Smooth muscle cell (in vitro differentiated cells): ENCODE data around the gene OARD1. TPM values are rescaled to one million over a fixed set of nuclear protein-coding genes. Genes with fewer than 3 reads are reported as not detected.
A peak's percentile ranks its signal among the peaks of the same experiment; 100 is the strongest.

Experiments
- DNase-seq: peaks from one replicate; lab custom pipeline; 2025; ENCODE audit not compliant: unreplicated experiment; lab: John Stamatoyannopoulos, UW
- H2AFZ ChIP-seq: fragments of 200-600 bp; sonication (generic); 2 replicates; pipeline ENCODE4 v1.6.0; 2016; ENCODE audit warnings: antibody characterized with exemption, low read depth, mild to moderate bottlenecking
- H3F3A ChIP-seq: fragments of 200-600 bp; sonication (generic); 2 replicates; pipeline ENCODE4 v1.6.0; 2017; ENCODE audit warnings: antibody characterized with exemption, low read depth
- H3K27ac ChIP-seq: fragments of 200-600 bp; sonication (generic); 2 replicates; pipeline ENCODE4 v1.5.1; 2016; ENCODE audit warnings: low read depth, mild to moderate bottlenecking
- H3K27me3 ChIP-seq: fragments of 200-600 bp; sonication (generic); 2 replicates; pipeline ENCODE4 v1.6.1; 2016; ENCODE audit warnings: low read depth, mild to moderate bottlenecking
- H3K36me3 ChIP-seq: fragments of 200-600 bp; sonication (generic); 2 replicates; pipeline ENCODE4 v1.5.1; 2016; ENCODE audit warnings: low read depth
- H3K4me1 ChIP-seq: fragments of 200-600 bp; sonication (generic); 2 replicates; pipeline ENCODE4 v1.5.1; 2016; ENCODE audit warnings: low read depth
- H3K4me2 ChIP-seq: fragments of 200-600 bp; sonication (generic); 2 replicates; pipeline ENCODE4 v1.6.0; 2016; ENCODE audit warnings: mild to moderate bottlenecking
- H3K4me3 ChIP-seq: fragments of 200-600 bp; sonication (generic); 2 replicates; pipeline ENCODE4 v1.5.1; 2016; ENCODE audit warnings: mild to moderate bottlenecking
- H3K79me2 ChIP-seq: fragments of 200-600 bp; sonication (generic); 2 replicates; pipeline ENCODE4 v1.6.0; 2016; ENCODE audit warnings: low read depth, mild to moderate bottlenecking
- H3K9ac ChIP-seq: fragments of 200-600 bp; sonication (generic); 2 replicates; pipeline ENCODE4 v1.6.0; 2016; ENCODE audit warnings: low read depth
- H3K9me3 ChIP-seq: fragments of 200-600 bp; sonication (generic); replicated peaks from 2 replicates; pipeline ENCODE4 v1.5.1; 2016; ENCODE audit warnings: low read depth
- H4K20me1 ChIP-seq: fragments of 200-600 bp; sonication (generic); 2 replicates; pipeline ENCODE4 v1.6.0; 2016; ENCODE audit warnings: low read depth
- WGBS: methylation state at CpG from one replicate; pipeline ENCODE4 v1.1.7; 2016; ENCODE audit warnings: low lambda C conversion rate; 5-methylcytosine and 5-hydroxymethylcytosine counted together
- polyA plus RNA-seq: library from polyadenylated mRNA; unstranded; fragments of >200 nt; fragmentation: Nextera tagmentation; extraction: Ambion mirVana; gene quantifications from 2 replicates; pipeline ENCODE4 v1.2.1, GENCODE V29; 2016
- total RNA-seq: library from RNA; depleted of rRNA; stranded (reverse); fragments of >200 nt; gene quantifications from 2 replicates; pipeline ENCODE4 v1.2.3, GENCODE V29; 2014
- TF ChIP-seq, protein P1 (sequence below): fragments of 200-600 bp; sonication (generic); IDR thresholded peaks from 2 replicates; pipeline ENCODE4 v1.5.1; 2017; ENCODE audit warnings: borderline replicate concordance, mild to moderate bottlenecking, antibody characterized with exemption; ENCODE audit not compliant: insufficient read depth, poor library complexity, severe bottlenecking

Gene OARD1
- total and polyA plus RNA-seq, 2 experiments from 2014 or later: 15.0 to 21.2 TPM

DNA sequence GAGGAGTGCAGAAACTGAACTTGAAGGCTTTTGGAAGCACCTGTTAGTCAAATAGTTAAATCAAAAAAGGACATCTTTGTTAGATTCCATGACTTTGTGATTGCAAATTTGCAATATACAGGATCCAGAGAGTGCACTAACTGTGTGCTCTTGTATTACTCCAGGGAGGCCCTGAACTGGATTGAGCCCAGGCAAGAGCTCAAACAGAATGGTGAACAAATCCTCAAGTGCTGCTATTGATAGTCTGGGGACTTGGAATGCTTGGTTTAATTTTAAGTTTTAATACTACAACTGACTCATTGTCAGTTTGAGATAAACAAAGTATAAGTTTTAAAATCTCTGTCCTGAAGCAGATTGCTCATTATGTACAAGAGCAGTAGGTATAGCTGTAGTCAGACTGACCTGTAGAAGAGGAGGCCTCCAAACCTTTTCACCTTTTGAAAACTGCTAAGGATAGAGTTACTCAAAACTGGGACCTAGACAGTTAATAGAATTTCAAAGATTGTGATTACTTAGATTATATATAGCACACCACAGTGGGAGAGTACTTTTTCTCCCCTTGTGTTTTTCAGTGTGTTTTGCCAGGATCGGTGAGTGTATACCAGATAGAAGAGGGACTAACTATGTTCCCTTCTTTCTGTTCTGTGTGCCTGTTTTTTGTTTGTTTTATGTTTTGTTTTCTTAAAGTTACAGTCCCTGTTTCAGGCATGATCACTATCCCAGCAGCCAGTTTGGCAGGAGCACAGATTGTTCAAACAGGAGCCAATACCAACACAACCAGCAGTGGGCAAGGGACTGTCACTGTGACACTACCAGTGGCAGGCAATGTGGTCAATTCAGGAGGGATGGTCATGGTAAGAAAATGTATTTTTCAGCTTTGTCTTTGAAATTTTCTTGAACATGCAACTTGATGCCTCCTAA is 18.9 kb upstream of the OARD1 start:
- Histone ChIP-seq H3K4me1 (no peaks in the 10 kb centered on the region), H2AFZ (no peak overlapping the region), H4K20me1 (peaks cover 92% of the 10 kb centered on the region), H3K4me2 (no peak overlapping the region), H3K27ac (no peak overlapping the region), H3K9me3 (no peaks in the 10 kb centered on the region), H3K36me3 (peaks cover 72% of the 10 kb centered on the region), H3F3A (peaks cover 7% of the 10 kb centered on the region), H3K4me3 (no peak overlapping the region), H3K9ac (no peak overlapping the region), H3K27me3 (no peaks in the 10 kb centered on the region), H3K79me2 (peaks cover 12% of the 10 kb centered on the region)
- whole genome bisulfite sequencing: 96% methylated on average over 1 of the region's 1 CpG
- DNase-seq: no peak
- TF ChIP-seq, protein P1, sequence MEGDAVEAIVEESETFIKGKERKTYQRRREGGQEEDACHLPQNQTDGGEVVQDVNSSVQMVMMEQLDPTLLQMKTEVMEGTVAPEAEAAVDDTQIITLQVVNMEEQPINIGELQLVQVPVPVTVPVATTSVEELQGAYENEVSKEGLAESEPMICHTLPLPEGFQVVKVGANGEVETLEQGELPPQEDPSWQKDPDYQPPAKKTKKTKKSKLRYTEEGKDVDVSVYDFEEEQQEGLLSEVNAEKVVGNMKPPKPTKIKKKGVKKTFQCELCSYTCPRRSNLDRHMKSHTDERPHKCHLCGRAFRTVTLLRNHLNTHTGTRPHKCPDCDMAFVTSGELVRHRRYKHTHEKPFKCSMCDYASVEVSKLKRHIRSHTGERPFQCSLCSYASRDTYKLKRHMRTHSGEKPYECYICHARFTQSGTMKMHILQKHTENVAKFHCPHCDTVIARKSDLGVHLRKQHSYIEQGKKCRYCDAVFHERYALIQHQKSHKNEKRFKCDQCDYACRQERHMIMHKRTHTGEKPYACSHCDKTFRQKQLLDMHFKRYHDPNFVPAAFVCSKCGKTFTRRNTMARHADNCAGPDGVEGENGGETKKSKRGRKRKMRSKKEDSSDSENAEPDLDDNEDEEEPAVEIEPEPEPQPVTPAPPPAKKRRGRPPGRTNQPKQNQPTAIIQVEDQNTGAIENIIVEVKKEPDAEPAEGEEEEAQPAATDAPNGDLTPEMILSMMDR: no peak

DNA sequence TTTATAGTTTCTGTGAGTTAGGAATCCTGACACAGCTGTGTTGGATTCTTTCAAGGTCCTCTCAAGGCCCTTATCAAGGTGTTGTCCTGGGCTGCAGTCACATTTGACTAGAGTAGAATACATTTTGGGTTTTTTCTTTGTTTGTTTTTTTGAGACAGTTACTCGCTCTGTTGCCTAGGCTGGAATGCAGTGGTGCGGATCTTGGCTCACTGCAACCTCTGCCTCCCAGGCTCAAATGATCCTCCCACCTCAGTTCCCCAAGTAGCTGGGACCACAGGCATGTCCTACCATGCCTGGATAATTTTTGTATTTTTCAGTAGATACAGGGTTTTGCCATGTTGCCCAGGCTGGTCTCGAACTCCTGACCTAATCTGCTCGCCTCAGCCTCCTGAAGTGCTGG is 16.3 kb upstream of the OARD1 start:
- Histone ChIP-seq H4K20me1 (peaks cover 93% of the 10 kb centered on the region), H3K79me2 (peaks cover 31% of the 10 kb centered on the region), H3K9ac (no peak overlapping the region), H3K9me3 (no peaks in the 10 kb centered on the region), H3F3A (peaks cover 7% of the 10 kb centered on the region), H3K36me3 (peaks cover 62% of the 10 kb centered on the region), H3K27ac (peak overlapping the region; percentile 3), H3K4me3 (no peak overlapping the region), H3K27me3 (no peaks in the 10 kb centered on the region), H3K4me1 (no peaks in the 10 kb centered on the region), H2AFZ (no peak overlapping the region), H3K4me2 (no peak overlapping the region)
- TF ChIP-seq, protein P1: no peak
- no peak for DNase-seq
- 85% methylated on average over 4 of the region's 4 CpGs for WGBS

DNA sequence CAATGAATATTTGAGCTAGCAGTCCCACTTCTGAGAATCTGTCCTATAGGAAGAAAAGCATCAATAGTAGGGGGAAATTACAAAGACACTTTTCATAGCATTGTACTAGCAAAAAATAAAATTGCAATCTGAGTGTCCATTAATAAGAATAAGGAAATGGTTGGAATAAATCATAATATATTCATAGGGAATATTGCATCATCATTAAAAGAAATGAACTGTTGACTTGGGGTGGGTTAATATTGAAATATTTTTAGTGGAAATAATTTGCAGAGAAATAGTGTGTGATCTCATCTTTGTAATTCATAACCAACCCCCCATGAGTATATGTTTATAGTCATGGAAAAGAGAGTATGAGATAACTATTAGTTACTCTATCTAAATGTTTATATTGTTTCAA is 13.0 kb upstream of the OARD1 start:
- Histone ChIP-seq H3K79me2 (peaks cover 57% of the 10 kb centered on the region), H3F3A (peaks cover 8% of the 10 kb centered on the region), H3K27ac (no peak overlapping the region), H2AFZ (no peak overlapping the region), H3K4me2 (no peak overlapping the region), H3K4me3 (no peak overlapping the region), H3K9ac (no peak overlapping the region), H3K27me3 (no peaks in the 10 kb centered on the region), H3K4me1 (no peaks in the 10 kb centered on the region), H3K9me3 (no peaks in the 10 kb centered on the region), H4K20me1 (peaks cover 96% of the 10 kb centered on the region), H3K36me3 (peaks cover 50% of the 10 kb centered on the region)
- TF ChIP-seq, protein P1: no peak
- no peak for DNase-seq

DNA sequence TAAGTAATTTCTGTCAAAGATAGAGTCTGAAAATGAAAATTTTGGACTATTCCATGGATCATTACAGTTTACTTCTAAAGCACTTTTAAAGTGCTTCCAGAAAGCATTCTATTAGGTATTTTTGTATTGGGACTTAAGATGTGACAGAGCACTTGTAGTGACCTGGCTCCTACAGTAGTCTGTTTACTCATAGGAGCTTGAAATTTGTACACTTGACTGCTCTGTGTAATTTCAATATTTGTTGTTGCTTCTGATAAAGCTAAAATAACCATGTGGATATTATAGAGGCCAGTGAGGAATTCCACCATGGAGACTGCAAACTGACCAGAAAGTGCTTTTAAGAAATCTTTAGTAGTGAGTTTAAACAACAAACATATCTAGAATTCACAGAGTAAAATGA is 10.9 kb upstream of the OARD1 start:
- H3K79me2 ChIP-seq: peaks cover 78% of the 10 kb centered on the region
- DNase-seq: no peak
- H3K4me1 ChIP-seq: no peaks in the 10 kb centered on the region
- no peak overlapping the region for H3K4me2 ChIP-seq
- TF ChIP-seq, protein P1: no peak
- H2AFZ ChIP-seq: no peak overlapping the region
- H3K4me3 ChIP-seq: no peak overlapping the region
- H3K27me3 ChIP-seq: no peaks in the 10 kb centered on the region
- peaks cover 99% of the 10 kb centered on the region for H4K20me1 ChIP-seq
- peaks cover 8% of the 10 kb centered on the region for H3F3A ChIP-seq
- no peaks in the 10 kb centered on the region for H3K9me3 ChIP-seq
- peaks cover 44% of the 10 kb centered on the region for H3K36me3 ChIP-seq
- no peak overlapping the region for H3K27ac ChIP-seq
- H3K9ac ChIP-seq: no peak overlapping the region
